H9 (cell line): ENCODE data around the gene HEXD. TPM values are rescaled to one million over a fixed set of nuclear protein-coding genes. Genes with fewer than 3 reads are reported as not detected.

ENCODE experiments used
- DNase-seq: peaks from one replicate; pipeline ENCODE4 v3.0.0-alpha.2; 2017
- H2AFZ ChIP-seq: one replicate; pipeline ENCODE4 v1.6.1; 2013; ENCODE audit warnings: mild to moderate bottlenecking, low read length, control low read depth, moderate library complexity
- H2AK5ac ChIP-seq: 2 replicates; pipeline ENCODE4 v1.6.1; 2013; ENCODE audit warnings: low read length, control low read depth, mixed read lengths; ENCODE audit not compliant: insufficient read length
- H2BK120ac ChIP-seq: one replicate; pipeline ENCODE4 v1.6.1; 2013; ENCODE audit warnings: low read depth, mild to moderate bottlenecking, low read length, control low read depth, inconsistent platforms; ENCODE audit not compliant: poor library complexity, severe bottlenecking
- H2BK12ac ChIP-seq: 2 replicates; pipeline ENCODE4 v1.6.1; 2013; ENCODE audit warnings: low read length, control low read depth, mixed read lengths, low read depth; ENCODE audit not compliant: insufficient read length
- H2BK15ac ChIP-seq: 2 replicates; pipeline ENCODE4 v1.6.1; 2013; ENCODE audit warnings: low read depth, low read length, control low read depth
- H2BK20ac ChIP-seq: one replicate; pipeline ENCODE4 v1.6.1; 2013; ENCODE audit warnings: low read depth, mild to moderate bottlenecking, low read length, control low read depth, inconsistent platforms; ENCODE audit not compliant: poor library complexity, severe bottlenecking
- H2BK5ac ChIP-seq: 2 replicates; pipeline ENCODE4 v1.6.1; 2013; ENCODE audit warnings: low read length, control low read depth, mixed read lengths; ENCODE audit not compliant: insufficient read length
- H3K14ac ChIP-seq: 2 replicates; pipeline ENCODE4 v1.6.1; 2013; ENCODE audit warnings: low read length, control low read depth; ENCODE audit not compliant: insufficient read depth
- H3K18ac ChIP-seq: 2 replicates; pipeline ENCODE4 v1.6.1; 2013; ENCODE audit warnings: low read depth, mild to moderate bottlenecking, mixed read lengths, low read length, control low read depth; ENCODE audit not compliant: insufficient read length
- H3K23ac ChIP-seq: 2 replicates; pipeline ENCODE4 v1.6.1; 2013; ENCODE audit warnings: low read length, control low read depth, mixed read lengths, low read depth; ENCODE audit not compliant: insufficient read length
- H3K23me2 ChIP-seq: 2 replicates; pipeline ENCODE4 v1.6.1; 2013; ENCODE audit warnings: low read depth, mild to moderate bottlenecking, mixed read lengths, low read length, control low read depth; ENCODE audit not compliant: insufficient read length, poor library complexity, severe bottlenecking
- H3K27ac ChIP-seq: 2 replicates; pipeline ENCODE4 v1.5.1; 2013; ENCODE audit warnings: low read length, control low read depth, mixed read lengths, low read depth; ENCODE audit not compliant: insufficient read length
- H3K27me3 ChIP-seq: 2 replicates; pipeline ENCODE4 v1.6.1; 2013; ENCODE audit warnings: low read length, control low read depth, inconsistent platforms; ENCODE audit not compliant: insufficient read depth
- H3K4ac ChIP-seq: 2 replicates; pipeline ENCODE4 v1.6.1; 2013; ENCODE audit warnings: low read depth, mild to moderate bottlenecking, control low read depth, inconsistent platforms, low read length, moderate library complexity
- H3K4me1 ChIP-seq: 2 replicates; pipeline ENCODE4 v1.6.1; 2013; ENCODE audit warnings: low read length, control low read depth, inconsistent platforms; ENCODE audit not compliant: insufficient read depth
- H3K4me2 ChIP-seq: 2 replicates; pipeline ENCODE4 v1.6.1; 2013; ENCODE audit warnings: low read length, control low read depth, mixed read lengths; ENCODE audit not compliant: insufficient read length, insufficient read depth
- H3K56ac ChIP-seq: 2 replicates; pipeline ENCODE4 v1.6.1; 2013; ENCODE audit warnings: low read depth, mild to moderate bottlenecking, mixed read lengths, low read length, control low read depth; ENCODE audit not compliant: insufficient read length
- H3K79me1 ChIP-seq: 2 replicates; pipeline ENCODE4 v1.6.1; 2013; ENCODE audit warnings: low read depth, mild to moderate bottlenecking, moderate library complexity, low read length, control low read depth, inconsistent platforms; ENCODE audit not compliant: insufficient read depth, poor library complexity, severe bottlenecking
- H3K79me2 ChIP-seq: 2 replicates; pipeline ENCODE4 v1.6.1; 2013; ENCODE audit warnings: low read length, control low read depth, inconsistent platforms; ENCODE audit not compliant: insufficient read depth
- H3K9ac ChIP-seq: 2 replicates; pipeline ENCODE4 v1.6.1; 2013; ENCODE audit warnings: low read length, control low read depth, mixed read lengths; ENCODE audit not compliant: insufficient read length; ENCODE audit errors: extremely low read depth
- H3K9me3 ChIP-seq: one replicate; pipeline ENCODE4 v1.6.1; 2013; ENCODE audit warnings: low read depth, low read length, inconsistent platforms; ENCODE audit not compliant: control insufficient read depth
- H3T11ph ChIP-seq: one replicate; pipeline ENCODE4 v1.6.1; 2013; ENCODE audit warnings: mild to moderate bottlenecking, low read length, control low read depth, inconsistent platforms
- H4K20me1 ChIP-seq: one replicate; pipeline ENCODE4 v1.6.1; 2013; ENCODE audit not compliant: control insufficient read depth, insufficient read length, insufficient read depth
- H4K5ac ChIP-seq: 2 replicates; pipeline ENCODE4 v1.6.1; 2013; ENCODE audit warnings: low read depth, mild to moderate bottlenecking, mixed read lengths, low read length, control low read depth; ENCODE audit not compliant: insufficient read length
- H4K8ac ChIP-seq: replicated peaks from 2 replicates; pipeline ENCODE4 v1.6.1; 2013; ENCODE audit warnings: low read length, control low read depth, mixed read lengths, low read depth; ENCODE audit not compliant: insufficient read length
- H4K91ac ChIP-seq: 2 replicates; pipeline ENCODE4 v1.6.1; 2013; ENCODE audit warnings: low read depth, mild to moderate bottlenecking, moderate library complexity, mixed read lengths, low read length, control low read depth; ENCODE audit not compliant: insufficient read length
- H3K27ac Mint-ChIP-seq, 3 experiments: 2 replicates in 2 of 3; 3 replicates in 1 of 3; pipeline ENCODE4 v1.8.0; 2020 to 2021; ENCODE audit warnings: mixed read lengths in 3 of 3, mild to moderate bottlenecking in 1 of 3, moderate library complexity in 1 of 3
- H3K27me3 Mint-ChIP-seq: 2 replicates; pipeline ENCODE4 v1.8.0; 2021; ENCODE audit warnings: low read depth, mild to moderate bottlenecking, moderate library complexity, mixed read lengths
- H3K36me3 Mint-ChIP-seq, 3 experiments: 2 replicates in 2 of 3; 3 replicates in 1 of 3; pipeline ENCODE4 v1.8.0; 2020 to 2021; ENCODE audit warnings: low read depth in 3 of 3, mixed read lengths in 3 of 3; ENCODE audit not compliant: insufficient read depth in 1 of 3
- H3K4me1 Mint-ChIP-seq, 2 experiments: 2 replicates each; pipeline ENCODE4 v1.8.0; 2020; ENCODE audit warnings: mixed read lengths in 2 of 2
- H3K4me3 Mint-ChIP-seq, 2 experiments: 2 replicates in 1 of 2; 3 replicates in 1 of 2; pipeline ENCODE4 v1.8.0; 2020 to 2021; ENCODE audit warnings: mild to moderate bottlenecking in 2 of 2, mixed read lengths in 2 of 2, moderate library complexity in 1 of 2
- H3K9me3 Mint-ChIP-seq, 2 experiments: 2 replicates in 1 of 2; 3 replicates in 1 of 2; pipeline ENCODE4 v1.8.0; 2020; ENCODE audit warnings: mild to moderate bottlenecking in 2 of 2, mixed read lengths in 2 of 2, moderate library complexity in 1 of 2
- WGBS: extraction: QIAGEN DNeasy Blood & Tissue Kit; methylation state at CpG from one replicate; pipeline ENCODE4 v1.1.7; 2013; ENCODE audit warnings: missing lambda C conversion rate, low lambda C conversion rate, mixed read lengths; ENCODE audit not compliant: insufficient read length; ENCODE audit errors: extremely low coverage; 5-methylcytosine and 5-hydroxymethylcytosine counted together
- total RNA-seq: library from RNA; stranded (reverse); gene quantifications from 2 replicates; pipeline ENCODE4 v1.2.1, GENCODE V29; 2021
- TF ChIP-seq, protein P1 (sequence below): fragments of 200-600 bp; sonication (generic); conservative IDR thresholded peaks from 3 replicates; pipeline ENCODE4 v1.8.0; 2021; ENCODE audit warnings: antibody characterized with exemption, mild to moderate bottlenecking

Gene HEXD
- total RNA-seq, 1 experiment from 2014 or later, result 23.2 TPM

DNA sequence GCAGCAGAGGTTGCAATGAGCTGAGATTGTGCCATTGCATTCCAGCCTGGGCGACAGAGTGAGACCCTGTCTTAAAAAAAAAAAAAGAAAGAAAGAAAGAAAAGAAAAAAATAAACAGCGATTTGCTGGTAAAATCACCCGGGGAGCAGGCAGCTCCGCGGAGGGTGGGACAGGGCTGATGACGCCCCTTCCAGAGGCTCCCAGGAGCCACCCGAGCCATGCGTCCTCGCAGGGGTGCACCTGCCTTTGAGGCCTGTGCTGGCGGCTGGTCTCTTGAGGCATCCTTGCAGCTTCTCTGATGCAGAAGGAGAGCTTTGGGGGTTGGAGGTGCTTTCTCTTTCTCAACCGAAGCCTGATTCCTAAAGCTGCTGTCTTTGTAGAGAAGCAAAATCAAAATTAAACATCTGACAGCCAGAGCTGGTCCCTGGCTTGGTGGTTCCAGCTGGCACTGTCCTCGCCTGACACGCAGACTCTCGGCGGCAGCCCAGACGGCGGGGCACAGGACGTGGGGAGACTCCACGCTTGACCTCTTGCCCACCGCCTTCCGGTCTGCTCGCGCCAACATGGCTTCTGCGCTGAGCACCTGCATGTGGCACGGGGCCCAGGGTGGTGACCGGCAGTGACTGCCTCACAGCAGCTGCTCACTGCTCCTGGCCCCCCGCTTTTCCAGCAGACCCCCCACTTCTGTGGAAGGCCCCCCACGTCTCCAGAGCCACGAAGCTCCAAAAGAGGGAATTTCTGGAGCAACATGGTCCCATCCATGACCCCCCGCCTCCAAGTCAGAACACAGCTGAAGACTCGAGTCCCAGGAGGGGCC, 40.0 kb upstream of the HEXD start:
- Mint-ChIP-seq H3K27me3 (peaks cover 24% of the 10 kb centered on the region), H3K36me3 (no peaks in the 10 kb centered on the region), H3K9me3 (no peaks in the 10 kb centered on the region), H3K4me1 (peaks cover 3 to 8% of the 10 kb centered on the region in 2 experiments), H3K4me3 (no peak overlapping the region), H3K27ac (no peak overlapping the region)
- H3K9ac ChIP-seq, result no peak overlapping the region
- H3T11ph ChIP-seq, result no peak overlapping the region
- no peak overlapping the region for H2BK12ac ChIP-seq
- H3K9me3 ChIP-seq, result no peaks in the 10 kb centered on the region
- no CpG with 5 or more reads among the region's 31 CpGs for WGBS
- no peak overlapping the region for H4K5ac ChIP-seq
- DNase-seq, result no peak
- no peak overlapping the region for H3K23ac ChIP-seq
- no peak overlapping the region for H2BK15ac ChIP-seq
- H3K4ac ChIP-seq, result no peak overlapping the region
- H3K4me1 ChIP-seq, result no peaks in the 10 kb centered on the region
- TF ChIP-seq, protein P1, sequence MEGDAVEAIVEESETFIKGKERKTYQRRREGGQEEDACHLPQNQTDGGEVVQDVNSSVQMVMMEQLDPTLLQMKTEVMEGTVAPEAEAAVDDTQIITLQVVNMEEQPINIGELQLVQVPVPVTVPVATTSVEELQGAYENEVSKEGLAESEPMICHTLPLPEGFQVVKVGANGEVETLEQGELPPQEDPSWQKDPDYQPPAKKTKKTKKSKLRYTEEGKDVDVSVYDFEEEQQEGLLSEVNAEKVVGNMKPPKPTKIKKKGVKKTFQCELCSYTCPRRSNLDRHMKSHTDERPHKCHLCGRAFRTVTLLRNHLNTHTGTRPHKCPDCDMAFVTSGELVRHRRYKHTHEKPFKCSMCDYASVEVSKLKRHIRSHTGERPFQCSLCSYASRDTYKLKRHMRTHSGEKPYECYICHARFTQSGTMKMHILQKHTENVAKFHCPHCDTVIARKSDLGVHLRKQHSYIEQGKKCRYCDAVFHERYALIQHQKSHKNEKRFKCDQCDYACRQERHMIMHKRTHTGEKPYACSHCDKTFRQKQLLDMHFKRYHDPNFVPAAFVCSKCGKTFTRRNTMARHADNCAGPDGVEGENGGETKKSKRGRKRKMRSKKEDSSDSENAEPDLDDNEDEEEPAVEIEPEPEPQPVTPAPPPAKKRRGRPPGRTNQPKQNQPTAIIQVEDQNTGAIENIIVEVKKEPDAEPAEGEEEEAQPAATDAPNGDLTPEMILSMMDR, result no peak
- H4K91ac ChIP-seq, result no peak overlapping the region
- H3K18ac ChIP-seq, result no peak overlapping the region
- no peak overlapping the region for H2BK20ac ChIP-seq
- H3K27me3 ChIP-seq, result no peaks in the 10 kb centered on the region; the same call in 1 of the 2 replicates
- no peak overlapping the region for H2BK5ac ChIP-seq
- H2BK120ac ChIP-seq, result no peak overlapping the region
- no peak overlapping the region for H3K56ac ChIP-seq
- no peak overlapping the region for H3K14ac ChIP-seq
- H3K27ac ChIP-seq, result no peak overlapping the region
- H2AK5ac ChIP-seq, result no peak overlapping the region
- H3K79me1 ChIP-seq, result no peaks in the 10 kb centered on the region
- no peaks in the 10 kb centered on the region for H3K23me2 ChIP-seq
- H3K4me2 ChIP-seq, result no peak overlapping the region
- H2AFZ ChIP-seq, result no peak overlapping the region
- no peaks in the 10 kb centered on the region for H4K20me1 ChIP-seq
- no peak overlapping the region for H4K8ac ChIP-seq
- no peaks in the 10 kb centered on the region for H3K79me2 ChIP-seq
